ENCODE data around the gene TRIM7.
"Not testable (repeated sequence)": the region's sequence is repeated elsewhere in the genome, so short reads cannot be mapped to it uniquely, and the experiment has no call there.

Gene TRIM7

GRCh38 chr5:181151146-181151545 is 53.9 kb downstream of the TRIM7 start:
- DNase-seq (ENCODE audit: low read depth, low spot score): no peak

- DNase-seq (ENCODE audit: low read depth, low spot score): no peak
Observed at GRCh38 chr5:181149806-181150733, 54.9 kb downstream of the TRIM7 start.

GRCh38 chr5:181149355-181149754 is 55.6 kb downstream of the TRIM7 start:
- DNase-seq (ENCODE audit: low read depth, low spot score): no peak

GRCh38 chr5:181146927-181147636 is 57.9 kb downstream of the TRIM7 start, which contains the start of gene OR2V2:
TSS of gene OR2V2 (plus strand) at chr5:181147586. CDS start at chr5:181154943, 7,357 bp downstream.
- not testable (repeated sequence) for DNase-seq (ENCODE audit: low read depth, low spot score)

- no peak for DNase-seq (ENCODE audit: low read depth, low spot score)
Observed at GRCh38 chr5:181145133-181145532, 59.9 kb downstream of the TRIM7 start.

Data from brain pericyte (primary cell).